Astrocyte of the spinal cord (primary cell): ENCODE data around the gene FHIT.

Experiments
- DNase-seq: peaks from one replicate; pipeline ENCODE4 v3.0.0; 2011; ENCODE audit warnings: low read depth, low spot score
- H3K4me3 ChIP-seq: 2 replicates; pipeline ENCODE4 v1.5.1; 2011; ENCODE audit warnings: low read depth, mild to moderate bottlenecking, low read length, moderate library complexity
- CTCF ChIP-seq: IDR thresholded peaks from 2 replicates; pipeline ENCODE4 v1.5.1; 2012; ENCODE audit warnings: low read depth, mild to moderate bottlenecking, low read length, inconsistent platforms
- in situ Hi-C: cut with HindIII; loops from 2 replicates; pipeline ENCODE4 v1.10.0; 2017; ENCODE audit warnings: low sequenced_read_pairs

FHIT gene

GRCh38 chr3:61015408-61015807 lies 235.8 kb downstream of the FHIT start:
- DNase-seq, result no peak
- H3K4me3 ChIP-seq, result no peak overlapping the region
- in situ Hi-C loops, result no loop called here
- no peak for TF ChIP-seq CTCF

- no peak for DNase-seq
- no peak for TF ChIP-seq CTCF
- in situ Hi-C loops, result no loop called here
- no peak overlapping the region for H3K4me3 ChIP-seq
Measured at GRCh38 chr3:61008998-61009380, 242.3 kb downstream of the FHIT start.

GRCh38 chr3:61008153-61008997 lies 242.9 kb downstream of the FHIT start:
- no peak overlapping the region for H3K4me3 ChIP-seq
- no peak for TF ChIP-seq CTCF
- no peak for DNase-seq
- in situ Hi-C loops, result no loop called here

- TF ChIP-seq CTCF, result no peak
- H3K4me3 ChIP-seq, result no peak overlapping the region
- in situ Hi-C loops, result no loop called here
- no peak for DNase-seq
Measured at GRCh38 chr3:61005591-61005990, 245.7 kb downstream of the FHIT start.

GRCh38 chr3:60998858-60999257 lies 252.4 kb downstream of the FHIT start:
- H3K4me3 ChIP-seq, result no peak overlapping the region
- TF ChIP-seq CTCF, result no peak
- in situ Hi-C loops, result no loop called here
- DNase-seq, result no peak

GRCh38 chr3:60992395-60992794 lies 258.9 kb downstream of the FHIT start:
- no peak overlapping the region for H3K4me3 ChIP-seq
- in situ Hi-C loops, result no loop called here
- no peak for DNase-seq
- TF ChIP-seq CTCF, result no peak
